SK-N-MC (cell line): ENCODE data around the gene SPEF1.

Source experiments
- DNase-seq: peaks from one replicate; pipeline ENCODE4 v3.0.0-alpha.2; 2011; ENCODE audit warnings: low read depth, low spot score
- H3K27ac ChIP-seq: fragments of 200-600 bp; sonication (generic); 2 replicates; pipeline ENCODE4 v1.5.1; 2016; ENCODE audit warnings: mixed run types
- H3K36me3 ChIP-seq: fragments of 200-600 bp; sonication (generic); 2 replicates; pipeline ENCODE4 v1.6.1; 2017; ENCODE audit warnings: antibody characterized with exemption, low read length, mixed read lengths; ENCODE audit not compliant: insufficient read depth
- H3K4me3 ChIP-seq: fragments of 200-600 bp; sonication (generic); 2 replicates; pipeline ENCODE4 v1.5.1; 2016
- H3K9ac ChIP-seq: fragments of 200-600 bp; sonication (generic); 2 replicates; pipeline ENCODE4 v1.8.0; 2017; ENCODE audit warnings: mixed run types, mixed read lengths; ENCODE audit not compliant: insufficient read length
- H3K9me3 ChIP-seq: fragments of 200-600 bp; sonication (generic); 2 replicates; pipeline ENCODE4 v1.6.1; 2017; ENCODE audit warnings: low read depth, mild to moderate bottlenecking, antibody characterized with exemption, low read length, moderate library complexity, mixed read lengths
- EZH2 ChIP-seq: fragments of 200-600 bp; sonication (generic); IDR thresholded peaks from one replicate; pipeline ENCODE4 v1.6.1; 2017; ENCODE audit warnings: antibody characterized with exemption
- FOXP2 ChIP-seq: optimal IDR thresholded peaks from 2 replicates; pipeline ENCODE3; 2011; ENCODE audit warnings: mild to moderate bottlenecking, moderate library complexity; ENCODE audit not compliant: insufficient read depth; ENCODE audit errors: extremely low read length, control extremely low read depth
- POLR2AphosphoS5 ChIP-seq: IDR thresholded peaks from 2 replicates; pipeline ENCODE4 v1.6.1; 2012; ENCODE audit warnings: mild to moderate bottlenecking, low read depth, low read length, borderline replicate concordance

SPEF1 gene

GRCh38 chr20:3787324-3788014 lies 6.2 kb upstream of the SPEF1 start:
- H3K36me3 ChIP-seq = peaks cover 16% of the 10 kb centered on the region
- no peaks in the 10 kb centered on the region for H3K9me3 ChIP-seq
- no peak for TF ChIP-seq FOXP2
- no peak for TF ChIP-seq POLR2AphosphoS5
- no peak for TF ChIP-seq EZH2
- H3K27ac ChIP-seq = no peak overlapping the region
- H3K9ac ChIP-seq = peak overlapping the region; percentile 75
- DNase-seq = no peak
- H3K4me3 ChIP-seq = peak overlapping the region; percentile 77

- 0 out of 2 replicates have a peak within 1 kb of the TSS, but pooled peaks have one; percentile 54 for H3K27ac ChIP-seq
- no peak for DNase-seq
- no peaks in the 10 kb centered on the region for H3K9me3 ChIP-seq
- TF ChIP-seq POLR2AphosphoS5 (no peak), EZH2 (no peak), FOXP2 (no peak)
- peaks cover 16% of the 10 kb centered on the region for H3K36me3 ChIP-seq
- H3K9ac ChIP-seq = peak within 1 kb of the TSS; percentile 92
- peak within 1 kb of the TSS; percentile 95 for H3K4me3 ChIP-seq
Observed at GRCh38 chr20:3786665-3787323, 5.5 kb upstream of the SPEF1 start, which contains the start of gene CENPB. Gene CENPB (minus strand): TSS chr20:3786740. CDS start chr20:3786483, 257 bp downstream.

GRCh38 chr20:3786126-3786484 lies 4.9 kb upstream of the SPEF1 start:
- no peaks in the 10 kb centered on the region for H3K9me3 ChIP-seq
- DNase-seq = no peak

DNA sequence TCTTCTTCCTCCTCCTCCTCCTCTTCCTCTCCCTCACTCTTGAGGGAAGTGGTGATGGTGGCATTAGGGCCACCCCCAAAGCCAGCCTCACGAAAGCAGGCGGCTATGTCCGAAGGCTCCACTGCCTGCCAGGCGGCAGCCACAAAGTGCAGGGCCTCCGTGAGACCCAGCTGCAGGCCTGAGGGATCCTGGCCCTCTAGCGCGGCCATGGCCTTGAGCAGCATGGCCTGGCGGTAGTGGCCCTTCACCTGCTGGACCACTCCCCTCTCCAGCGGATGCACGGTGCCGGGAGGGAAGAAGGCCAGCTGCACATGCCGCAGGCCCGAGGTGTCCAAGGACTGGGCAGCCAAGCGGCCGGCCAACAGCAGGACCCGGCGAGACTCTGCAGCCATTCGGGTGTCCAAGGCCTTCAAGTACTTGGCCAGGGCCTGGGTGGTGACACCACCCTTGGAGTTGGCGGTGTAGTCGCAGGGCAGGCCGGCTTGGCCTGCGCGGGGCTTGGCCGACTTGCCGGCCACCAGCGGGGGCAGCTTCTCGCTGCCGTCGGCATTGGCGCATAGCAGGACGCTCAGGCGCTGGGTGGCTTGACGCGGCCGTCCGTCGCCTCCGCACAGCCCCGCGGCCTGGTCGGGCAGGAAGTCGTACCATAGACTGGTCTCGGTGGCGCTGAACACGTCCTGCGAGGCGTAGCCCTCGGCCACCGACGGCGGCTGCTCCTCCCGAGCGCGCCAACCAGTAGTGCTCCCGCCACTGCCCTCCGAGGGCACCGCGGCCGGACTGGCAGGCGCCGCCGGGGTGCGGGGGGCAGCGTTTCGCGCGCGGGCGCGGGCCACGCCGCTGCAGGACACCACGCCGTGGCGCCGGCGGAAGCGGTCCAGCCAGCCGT lies 4.2 kb upstream of the SPEF1 start:
- Histone ChIP-seq H3K9me3 (no peaks in the 10 kb centered on the region), H3K9ac (peak overlapping the region; percentile 92), H3K4me3 (peak overlapping the region; percentile 95), H3K27ac (0 out of 2 replicates have a peak overlapping the region, but pooled peaks have one; percentile 54), H3K36me3 (peaks cover 16% of the 10 kb centered on the region)
- DNase-seq = no peak
- TF ChIP-seq EZH2 = no peak
- no peak for TF ChIP-seq POLR2AphosphoS5
- TF ChIP-seq FOXP2 = no peak

More at GRCh38 chr20:3786126-3786484, 4.9 kb upstream of the SPEF1 start:
- TF ChIP-seq POLR2AphosphoS5 (no peak), EZH2 (no peak), FOXP2 (no peak)
- H3K4me3 ChIP-seq = peak overlapping the region; percentile 95
- peaks cover 16% of the 10 kb centered on the region for H3K36me3 ChIP-seq
- peak overlapping the region; percentile 92 for H3K9ac ChIP-seq
- 0 out of 2 replicates have a peak overlapping the region, but pooled peaks have one; percentile 54 for H3K27ac ChIP-seq

DNA sequence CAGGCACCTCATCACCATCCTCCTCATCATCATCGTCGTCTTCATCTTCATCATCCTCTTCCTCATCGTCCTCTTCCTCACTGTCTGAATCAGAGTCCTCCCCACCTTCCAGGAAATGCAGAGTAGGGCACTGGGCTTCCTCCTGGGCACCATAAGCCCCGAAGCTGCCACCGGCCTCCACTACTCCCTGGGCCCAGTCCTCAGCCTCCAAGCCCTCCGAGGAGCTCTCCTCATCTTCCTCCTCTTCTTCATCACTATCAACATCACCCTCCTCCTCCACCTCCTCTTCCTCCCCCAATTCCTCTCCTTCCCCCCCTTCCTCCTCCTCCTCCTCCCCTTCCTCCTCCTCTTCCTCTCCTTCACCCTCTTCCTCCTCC lies 3.6 kb upstream of the SPEF1 start:
- Histone ChIP-seq H3K9me3 (no peaks in the 10 kb centered on the region), H3K4me3 (peak overlapping the region; percentile 95), H3K27ac (no peak overlapping the region), H3K36me3 (peaks cover 16% of the 10 kb centered on the region), H3K9ac (peak overlapping the region; percentile 92)
- TF ChIP-seq POLR2AphosphoS5 (no peak), EZH2 (no peak), FOXP2 (no peak)
- DNase-seq = no peak

GRCh38 chr20:3784216-3784853 lies 3.1 kb upstream of the SPEF1 start:
- Histone ChIP-seq H3K36me3 (peaks cover 16% of the 10 kb centered on the region), H3K27ac (no peak overlapping the region), H3K9me3 (no peaks in the 10 kb centered on the region), H3K9ac (peak overlapping the region; percentile 92), H3K4me3 (peak overlapping the region; percentile 95)
- TF ChIP-seq FOXP2 (no peak), EZH2 (no peak), POLR2AphosphoS5 (no peak)
- no peak for DNase-seq

GRCh38 chr20:3783511-3784195 lies 2.4 kb upstream of the SPEF1 start:
- no peak; the same call in 1 of the 2 replicates for TF ChIP-seq POLR2AphosphoS5
- no peak for TF ChIP-seq EZH2
- TF ChIP-seq FOXP2 = no peak
- no peak overlapping the region for H3K9ac ChIP-seq
- DNase-seq = no peak
- H3K36me3 ChIP-seq = peaks cover 16% of the 10 kb centered on the region
- 0 out of 2 replicates have a peak overlapping the region, but pooled peaks have one; percentile 95 for H3K4me3 ChIP-seq
- H3K27ac ChIP-seq = 0 out of 2 replicates have a peak overlapping the region, but pooled peaks have one; percentile 7
- no peaks in the 10 kb centered on the region for H3K9me3 ChIP-seq
